ENCODE data around the gene IVL. TPM values are rescaled to one million over a fixed set of nuclear protein-coding genes. Genes with fewer than 3 reads are reported as not detected.

IVL gene
- total RNA-seq, 1 experiment from 2014 or later, result not detected

DNA sequence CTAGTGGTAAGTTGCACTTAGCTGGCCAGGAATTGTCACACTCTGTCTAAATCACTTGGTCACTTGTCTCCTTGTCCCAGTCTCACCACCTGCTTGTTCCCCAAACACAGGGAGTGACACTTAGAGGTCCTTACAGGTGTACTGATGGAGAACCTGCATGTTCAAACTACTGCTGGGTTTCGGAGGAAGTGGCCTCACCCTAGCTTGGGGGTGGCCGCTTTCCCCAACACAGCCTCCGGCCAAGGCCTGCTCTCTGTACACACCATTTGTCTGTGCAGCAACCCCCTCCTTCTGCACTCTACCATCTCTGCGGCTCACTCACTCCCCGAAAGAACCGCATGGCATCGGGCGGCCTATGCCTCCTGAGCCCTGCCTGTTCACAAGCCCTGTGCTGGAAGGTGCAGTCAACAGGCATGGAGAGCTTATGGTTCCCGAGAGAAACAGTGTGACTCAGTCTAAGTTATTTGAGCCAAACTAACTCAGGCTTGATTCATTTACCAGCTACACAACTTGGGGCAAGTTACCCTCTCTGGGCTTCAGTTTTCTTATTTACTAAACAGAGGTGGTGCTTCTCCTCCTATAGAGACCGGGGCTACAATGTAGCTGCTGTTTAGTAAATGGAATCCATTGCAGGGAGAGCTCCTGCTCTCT, 51.6 kb downstream of the IVL start:
- DNase-seq (ENCODE audit: low read depth, low spot score) (no peak), ATAC-seq (no peak)
- Histone ChIP-seq H2AFZ (ENCODE audit: low read depth, low read length, poor library complexity, severe bottlenecking) (no peak overlapping the region), H3K4me3 (replicated peaks in 1 of 2; ENCODE audit: low read depth in 1 of 2, low read length in 2 of 2) (no peak overlapping the region), H3K36me3 (ENCODE audit: control insufficient read depth in 1 of 2, insufficient read depth in 2 of 2, low read length in 2 of 2) (no peaks in the 10 kb centered on the region), H3K9ac (ENCODE audit: low read length) (no peak overlapping the region), H3K4me1 (ENCODE audit: control insufficient read depth in 1 of 2, insufficient read depth in 2 of 2, low read length in 2 of 2) (no peaks in the 10 kb centered on the region), H3K9me3 (ENCODE audit: control insufficient read depth in 1 of 2, insufficient read depth in 1 of 2, low read depth in 1 of 2, low read length in 2 of 2) (no peaks in the 10 kb centered on the region), H4K20me1 (ENCODE audit: insufficient read depth) (no peaks in the 10 kb centered on the region; the same call in 1 of the 2 replicates), H3K27ac (ENCODE audit: low read depth, low read length) (no peak overlapping the region), H3K27me3 (ENCODE audit: insufficient read depth, low read length) (peaks cover 10% of the 10 kb centered on the region), H3K79me2 (ENCODE audit: insufficient read depth, low read length) (no peaks in the 10 kb centered on the region), H3K4me2 (ENCODE audit: low read length) (no peak overlapping the region), H3K9me2 (ENCODE audit: insufficient read depth) (no peaks in the 10 kb centered on the region)
- intact Hi-C loops (cut with micrococcal nuclease), result loop anchor here (1.0 kb wide), 1 partner anchor 232 kb away; no protein-coding TSS in a partner anchor
- TF ChIP-seq JUND (IDR thresholded peaks at IDR 0.05), result no peak
- TF ChIP-seq SP1 (IDR thresholded peaks at IDR 0.05; ENCODE audit: low read depth), result no peak
- no peak for TF ChIP-seq CEBPB (IDR thresholded peaks at IDR 0.05; ENCODE audit: low read depth)
- TF ChIP-seq SIN3A (IDR thresholded peaks at IDR 0.05; ENCODE audit: low read depth), result no peak
- no peak for TF ChIP-seq ZFX (IDR thresholded peaks at IDR 0.05)
- TF ChIP-seq, protein P1, sequence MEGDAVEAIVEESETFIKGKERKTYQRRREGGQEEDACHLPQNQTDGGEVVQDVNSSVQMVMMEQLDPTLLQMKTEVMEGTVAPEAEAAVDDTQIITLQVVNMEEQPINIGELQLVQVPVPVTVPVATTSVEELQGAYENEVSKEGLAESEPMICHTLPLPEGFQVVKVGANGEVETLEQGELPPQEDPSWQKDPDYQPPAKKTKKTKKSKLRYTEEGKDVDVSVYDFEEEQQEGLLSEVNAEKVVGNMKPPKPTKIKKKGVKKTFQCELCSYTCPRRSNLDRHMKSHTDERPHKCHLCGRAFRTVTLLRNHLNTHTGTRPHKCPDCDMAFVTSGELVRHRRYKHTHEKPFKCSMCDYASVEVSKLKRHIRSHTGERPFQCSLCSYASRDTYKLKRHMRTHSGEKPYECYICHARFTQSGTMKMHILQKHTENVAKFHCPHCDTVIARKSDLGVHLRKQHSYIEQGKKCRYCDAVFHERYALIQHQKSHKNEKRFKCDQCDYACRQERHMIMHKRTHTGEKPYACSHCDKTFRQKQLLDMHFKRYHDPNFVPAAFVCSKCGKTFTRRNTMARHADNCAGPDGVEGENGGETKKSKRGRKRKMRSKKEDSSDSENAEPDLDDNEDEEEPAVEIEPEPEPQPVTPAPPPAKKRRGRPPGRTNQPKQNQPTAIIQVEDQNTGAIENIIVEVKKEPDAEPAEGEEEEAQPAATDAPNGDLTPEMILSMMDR (IDR thresholded peaks at IDR 0.05 in 2 of 3, conservative IDR thresholded peaks at IDR 0.05 in 1 of 3; ENCODE audit: borderline replicate concordance in 1 of 3, insufficient read depth in 1 of 3, low read depth in 2 of 3, low read length in 2 of 3), result no peak
- TF ChIP-seq RAD21 (IDR thresholded peaks at IDR 0.05; ENCODE audit: low read depth), result no peak
- no peak for TF ChIP-seq EZH2 (IDR thresholded peaks at IDR 0.05)
- POLR2A ChIA-PET, result no interaction called here
- CTCF ChIA-PET, result interaction anchor here (1.1 to 4.2 kb wide), 2 partner anchors 231 to 233 kb away, joined by 5 to 34 read pairs; no protein-coding TSS in a partner anchor
- no TSS peak for BruUV-seq (replicated peaks)
- RAD21 ChIA-PET (ENCODE audit: low non-redundant PET in 1 of 2, low total read pairs in 2 of 2, uncharacterized antibody in 2 of 2, unreplicated experiment in 2 of 2), result no interaction called here

Data from HCT116 (cell line).